ENCODE results near the gene SH3GLB1.

The SH3GLB1 gene

DNA sequence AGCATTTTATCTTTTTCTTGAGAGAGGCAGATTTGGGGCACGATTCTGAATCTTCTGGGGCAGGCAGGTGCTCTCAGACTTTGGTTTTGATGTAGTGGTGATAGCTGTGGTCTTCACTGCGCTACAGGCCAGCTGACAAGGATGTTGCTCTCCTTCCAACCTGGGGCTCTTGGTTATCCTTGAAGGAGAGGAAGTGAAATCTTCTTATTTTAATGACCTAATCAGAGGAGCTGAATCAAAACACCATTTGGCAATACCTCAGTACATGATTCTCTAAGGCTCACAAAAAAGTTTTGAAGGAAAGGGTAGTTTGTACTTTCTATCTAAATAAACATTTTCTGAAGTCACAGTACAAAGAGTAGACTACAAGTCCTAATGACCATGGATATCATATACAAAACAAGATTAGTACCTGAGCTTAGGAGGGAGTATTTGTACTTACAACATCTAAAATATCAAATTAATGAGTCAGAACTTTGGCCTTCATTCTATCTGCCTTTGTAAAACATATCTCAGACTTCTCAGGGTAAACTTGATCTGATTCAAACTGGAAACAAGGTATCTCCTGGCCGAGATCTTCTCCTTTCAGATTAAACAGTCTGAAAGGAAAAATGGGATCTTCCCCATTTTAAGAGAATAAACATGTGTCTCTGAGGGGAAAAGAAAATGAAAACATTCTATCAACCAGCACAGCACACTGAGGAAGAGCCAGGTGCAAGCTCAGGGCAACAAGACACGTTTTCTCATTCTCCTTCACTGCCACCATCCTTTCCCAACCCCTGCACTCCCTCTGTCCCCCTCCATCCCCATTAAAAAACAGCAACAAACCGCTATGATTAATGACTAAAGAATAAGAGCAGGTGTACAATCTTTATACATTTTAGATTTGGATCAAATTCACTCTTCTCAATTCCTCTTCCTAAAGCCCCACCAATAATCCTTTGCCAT lies 69.2 kb downstream of the SH3GLB1 start:
- no peak for DNase-seq (ENCODE audit: low read depth in 2 of 2)

DNA sequence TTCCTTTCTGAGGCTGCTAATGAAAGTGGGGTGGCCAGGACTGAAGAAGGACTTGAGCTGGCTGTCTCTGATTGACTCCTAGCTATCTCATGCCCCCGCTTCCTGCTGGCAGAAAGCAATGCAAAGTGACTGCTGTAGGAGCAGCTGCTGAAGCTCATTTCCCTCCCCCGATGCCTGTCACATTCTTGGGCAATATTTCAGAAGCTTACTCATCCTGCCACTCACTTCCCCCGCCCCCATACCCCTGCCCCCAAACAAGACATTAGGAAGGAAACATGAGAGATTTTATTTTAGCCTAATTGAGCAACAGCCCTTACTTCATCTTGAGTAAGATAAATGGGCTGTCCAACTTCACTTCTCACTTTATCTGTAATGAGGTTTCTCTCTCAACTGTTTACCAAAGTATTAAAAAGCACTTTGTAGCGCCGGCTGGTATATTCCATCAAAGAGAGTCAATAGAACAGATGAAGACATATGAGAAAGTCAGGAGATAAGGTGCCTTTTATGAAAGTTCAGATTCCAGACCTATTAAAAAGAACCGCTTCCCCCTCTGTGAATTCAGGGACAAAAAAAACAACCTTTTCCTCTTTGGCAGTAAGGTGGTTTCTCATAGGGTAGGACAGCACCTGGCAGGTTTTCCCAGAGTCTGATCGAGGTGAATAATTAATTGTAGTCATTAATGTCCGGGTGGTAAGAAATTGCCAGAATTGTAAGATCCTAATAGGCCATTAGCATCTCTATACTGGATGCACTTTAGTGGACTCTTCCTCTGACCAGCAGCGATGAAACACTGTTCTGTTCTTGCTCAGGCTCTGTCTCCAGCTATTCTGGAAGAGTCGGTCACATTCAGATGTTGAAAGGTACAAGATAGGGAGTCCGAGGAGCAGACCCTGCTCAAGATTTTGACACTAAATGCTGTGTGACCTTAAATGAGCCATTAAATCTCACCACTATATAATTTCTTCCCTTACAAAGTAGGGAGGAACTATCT lies 70.2 kb downstream of the SH3GLB1 start:
- DNase-seq (ENCODE audit: low read depth in 2 of 2): peak in 1 of 2 donors; percentile 15

DNA sequence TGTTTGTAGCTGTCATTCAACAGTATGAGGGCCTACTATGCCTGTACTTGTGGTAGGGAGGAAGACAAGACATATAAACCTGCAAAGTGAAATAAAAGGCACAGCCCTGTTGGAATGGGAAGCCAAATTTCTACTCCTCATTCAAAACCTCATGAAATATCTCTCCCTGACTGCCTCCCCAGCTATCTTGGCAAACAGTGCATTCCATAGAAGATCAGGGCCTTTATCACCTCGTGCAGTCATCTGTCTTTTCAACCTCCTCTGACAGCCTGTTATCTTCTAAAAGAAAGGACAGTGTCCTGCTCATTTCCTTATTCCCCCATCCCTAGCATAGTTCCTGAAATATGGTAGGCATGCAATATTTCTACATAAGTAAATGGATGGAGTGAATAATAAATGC lies 71.0 kb downstream of the SH3GLB1 start:
- no peak for DNase-seq (ENCODE audit: low read depth in 2 of 2)

GRCh38 chr1:86776108-86776507 lies 71.7 kb downstream of the SH3GLB1 start:
- DNase-seq (ENCODE audit: low read depth in 2 of 2): no peak

DNA sequence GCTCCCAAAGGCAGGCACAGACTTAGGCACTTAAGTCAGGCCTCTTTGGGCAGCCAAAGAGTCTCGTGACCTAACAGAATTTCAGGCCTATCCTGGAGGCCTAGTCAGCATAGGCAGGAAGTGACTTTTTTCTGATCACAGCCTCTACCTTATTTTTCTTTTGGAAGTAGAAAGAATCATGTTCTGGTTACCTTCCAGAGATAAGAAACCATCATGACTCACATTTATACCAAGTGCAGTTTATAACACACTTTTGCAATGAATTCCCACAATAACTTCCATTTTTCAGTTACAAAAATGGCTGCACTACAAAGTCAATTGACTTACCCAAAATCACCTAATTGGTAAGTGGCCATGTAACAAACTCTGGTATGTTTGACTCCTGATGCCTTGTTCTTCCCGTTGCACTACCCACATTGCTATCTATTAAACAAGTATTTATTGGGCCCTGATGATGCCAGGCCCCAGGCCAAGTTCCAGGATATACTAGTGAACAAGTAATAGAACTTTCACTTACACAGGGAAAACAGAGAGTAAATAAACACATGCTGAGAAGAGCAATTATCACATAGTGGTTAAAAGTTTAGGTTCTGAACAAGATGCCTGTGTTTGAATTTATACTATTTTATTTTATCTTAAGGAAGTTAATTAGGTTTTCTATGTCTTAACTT lies 74.3 kb downstream of the SH3GLB1 start:
- DNase-seq (ENCODE audit: low read depth in 2 of 2): no peak

DNA sequence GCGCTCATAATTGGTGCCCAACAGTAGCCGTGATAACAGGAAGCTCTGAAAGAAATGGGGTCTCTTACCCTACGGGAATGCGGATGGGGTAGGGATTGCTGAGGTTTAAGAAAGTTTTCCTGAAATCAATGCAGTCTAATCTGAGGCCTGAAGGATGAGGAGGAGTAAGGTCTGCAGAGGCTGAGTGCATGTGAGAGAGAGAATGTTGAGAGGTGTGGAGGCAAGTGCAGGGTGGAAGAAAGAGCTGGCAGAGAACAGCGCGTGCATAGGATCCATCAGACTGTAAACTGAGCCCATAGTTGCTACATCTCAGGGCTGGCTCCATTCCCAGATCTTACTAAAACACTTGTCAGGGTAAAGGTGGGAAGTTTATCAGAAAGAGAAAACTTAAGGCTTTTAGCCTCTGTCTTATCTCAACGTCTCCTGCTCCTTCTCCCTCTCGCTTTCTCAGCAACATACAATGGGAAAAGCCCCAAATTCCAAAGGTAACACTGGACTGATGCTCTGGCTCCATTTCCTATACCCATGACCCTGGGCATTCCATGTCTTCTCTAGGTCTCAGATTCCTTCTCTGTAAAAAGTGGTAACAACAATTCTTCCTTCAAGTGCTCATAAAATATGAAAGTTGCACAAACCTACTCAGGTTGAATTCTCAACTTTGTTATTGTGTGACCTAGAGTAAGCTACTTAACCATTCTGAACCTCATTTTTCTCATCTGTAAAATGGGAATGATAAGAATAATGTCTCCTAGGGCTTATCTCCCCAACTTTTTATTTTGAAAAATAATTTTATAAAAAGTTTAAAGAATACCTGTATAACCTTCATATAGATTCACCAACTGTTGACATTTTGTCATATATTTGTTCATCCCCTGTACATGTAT lies 75.2 kb downstream of the SH3GLB1 start:
- DNase-seq (ENCODE audit: low read depth in 2 of 2): no peak

DNA sequence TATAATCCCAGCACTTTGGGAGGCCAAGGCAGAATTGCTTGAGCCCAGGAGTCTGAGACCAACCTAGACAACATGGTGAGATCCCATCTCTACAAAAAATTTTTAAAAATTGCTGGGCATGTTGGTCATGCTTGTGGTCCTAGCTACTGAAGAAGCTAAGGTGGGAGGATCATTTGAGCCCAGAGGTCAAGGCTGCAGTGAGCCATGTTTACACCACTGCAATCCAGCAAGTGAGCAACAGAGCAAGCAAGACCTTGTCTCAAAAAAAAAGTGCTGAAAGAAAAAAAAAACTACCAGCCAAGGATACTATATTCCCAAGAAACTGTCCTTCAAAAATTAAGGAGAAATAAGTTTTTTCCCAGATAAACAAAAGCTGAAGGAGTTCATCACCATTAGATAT lies 78.1 kb downstream of the SH3GLB1 start:
- DNase-seq (ENCODE audit: low read depth in 2 of 2): no peak

GRCh38 chr1:86787621-86788020 lies 83.2 kb downstream of the SH3GLB1 start:
- no peak for DNase-seq (ENCODE audit: low read depth in 2 of 2)

DNA sequence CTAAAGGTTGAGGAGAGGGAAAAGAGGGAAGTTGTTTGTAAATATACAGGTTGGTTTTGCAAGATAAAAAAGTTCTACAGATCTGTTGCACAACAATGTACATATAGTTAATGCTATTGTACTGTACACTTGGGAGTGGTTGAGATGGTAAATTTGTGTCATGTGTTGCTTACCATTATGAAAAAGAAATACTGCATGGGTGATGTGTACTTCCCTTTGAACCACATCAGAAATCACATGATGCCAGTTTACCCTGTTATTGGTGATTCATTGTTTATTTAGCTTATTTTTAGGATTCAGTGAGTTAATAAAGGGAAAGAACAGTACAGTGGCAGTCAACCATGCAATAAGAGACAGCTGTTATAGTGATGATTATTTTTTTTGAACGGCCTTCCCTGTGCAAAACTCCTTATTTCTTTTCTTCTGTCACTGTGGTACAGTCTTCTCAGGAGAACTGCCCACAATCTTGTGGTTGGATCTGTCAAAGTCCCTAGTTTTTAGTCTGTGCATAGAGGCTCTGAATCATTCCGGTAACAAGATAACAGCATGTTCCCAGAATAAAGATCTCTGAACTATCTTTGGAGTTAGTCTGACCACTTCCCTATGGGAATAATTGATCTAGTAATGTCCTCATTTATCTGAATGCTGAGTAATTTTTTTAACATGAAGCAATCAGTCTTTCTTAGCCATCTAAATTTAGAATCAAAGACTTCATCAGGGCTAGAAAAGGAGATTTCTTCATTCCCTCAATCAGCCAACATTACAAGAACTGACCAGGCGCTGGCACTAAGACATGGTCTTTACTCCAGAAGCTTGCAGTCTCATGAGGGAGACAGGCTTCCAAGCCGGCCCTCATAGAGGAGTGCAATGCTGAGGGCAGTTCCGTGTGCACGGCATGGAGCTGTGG lies 84.2 kb downstream of the SH3GLB1 start:
- no peak for DNase-seq (ENCODE audit: low read depth in 2 of 2)

DNA sequence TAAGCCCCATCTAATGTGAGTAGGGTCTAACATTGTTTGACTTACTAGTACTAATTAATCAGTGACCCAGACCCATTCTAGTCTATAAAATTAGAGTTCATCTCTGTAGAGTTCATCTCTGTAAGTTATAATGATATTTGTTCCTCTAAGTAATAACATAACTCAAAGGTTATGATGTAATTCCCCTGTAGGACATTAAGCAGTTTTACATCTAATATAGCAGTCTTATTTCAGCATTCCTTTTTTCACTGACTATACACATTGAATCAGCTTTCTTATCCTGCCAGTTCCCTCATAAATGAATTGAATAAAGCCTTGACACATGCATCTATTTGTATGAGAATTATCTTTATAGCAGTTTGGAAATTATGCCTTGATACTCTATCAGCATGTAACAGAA lies 90.9 kb downstream of the SH3GLB1 start:
- no peak for DNase-seq (ENCODE audit: low read depth in 2 of 2)

Data from stimulated activated CD8-positive, alpha-beta memory T cell treated with anti-CD3 and anti-CD28 coated beads, Interleukin-15, amount 100 ng/mL, for 4 hours (primary cell).